Breast epithelium (tissue), 4 donors: ENCODE results near the gene RABEP2. TPM values are rescaled to one million over a fixed set of nuclear protein-coding genes. Genes with fewer than 3 reads are reported as not detected.

Experiments used
- DNase-seq, 2 donors: peaks; one replicate each; pipeline ENCODE4 v3.0.0-alpha.2; 2019; ENCODE audit warnings: low spot score in 2 of 2
- H3K27ac ChIP-seq, 2 donors: fragments of 200-600 bp; sonication (generic) in 1 of 2; one replicate each; pipeline ENCODE4 v1.5.1; 2016 to 2019; ENCODE audit warnings: mild to moderate bottlenecking in 1 of 2
- H3K27me3 ChIP-seq, 2 donors: fragments of 200-600 bp; sonication (generic) in 1 of 2; one replicate each; pipeline versions ENCODE4 v1.5.1 to v1.6.0; 2017 to 2019; ENCODE audit warnings: control low read depth in 1 of 2, mild to moderate bottlenecking in 1 of 2
- H3K36me3 ChIP-seq: fragments of 200-600 bp; one replicate; pipeline ENCODE4 v1.5.1; 2019
- H3K4me1 ChIP-seq, 2 donors: fragments of 200-600 bp; sonication (generic); one replicate each; pipeline ENCODE4 v1.5.1; 2016 to 2019; ENCODE audit warnings: control low read depth in 1 of 2
- H3K4me3 ChIP-seq, 3 donors: fragments of 200-600 bp; sonication (generic); 1 replicate in 2 of 3; 2 replicates in 1 of 3; pipeline ENCODE4 v1.5.1; 2016 to 2019; ENCODE audit warnings: mild to moderate bottlenecking in 3 of 3, moderate library complexity in 2 of 3
- H3K9me3 ChIP-seq, 2 donors: fragments of 200-600 bp; sonication (generic) in 1 of 2; one replicate each; pipeline ENCODE4 v1.5.1; 2016 to 2019; ENCODE audit warnings: control low read depth in 1 of 2
- CTCF ChIP-seq, 3 donors: fragments of 450-650 bp; IDR thresholded peaks; one replicate each; pipeline ENCODE4 v1.5.1; 2016 to 2017; ENCODE audit warnings: antibody characterized with exemption in 3 of 3, mild to moderate bottlenecking in 3 of 3, moderate library complexity in 3 of 3
- POLR2A ChIP-seq: fragments of 450-650 bp; IDR thresholded peaks from one replicate; pipeline ENCODE4 v1.6.1; 2016; ENCODE audit warnings: antibody characterized with exemption, mild to moderate bottlenecking, moderate library complexity
- POLR2AphosphoS5 ChIP-seq, 3 donors: sonication (generic); formaldehyde crosslinking; IDR thresholded peaks; one replicate each; pipeline ENCODE4 v1.6.1; 2017; ENCODE audit warnings: antibody characterized with exemption in 3 of 3
- intact Hi-C: fragments of 100-400 bp; cut with DNase I; formaldehyde crosslinking; loops from one replicate; pipeline ENCODE4 v1.15.1; 2023; ENCODE audit warnings: low total_unique reads
- total RNA-seq, 3 donors: library from RNA; depleted of rRNA; stranded (reverse); fragments of >200 nt; gene quantifications; one replicate each; pipeline ENCODE4 v1.1.0, GENCODE V29; 2016

RABEP2 gene
- total RNA-seq, 3 donors from 2014 or later = 14.2 to 35.1 (median 25.6) TPM

GRCh38 chr16:28937222-28937876 lies 12.3 kb upstream of the RABEP2 start:
- H3K4me3 ChIP-seq = no peak overlapping the region
- intact Hi-C loops = no loop called here
- TF ChIP-seq CTCF (IDR thresholded peaks at IDR 0.05) (no peak), POLR2AphosphoS5 (IDR thresholded peaks at IDR 0.05) (no peak), POLR2A (no peak)
- no peak overlapping the region for H3K27ac ChIP-seq
- no peak for DNase-seq
- no peaks in the 10 kb centered on the region for H3K36me3 ChIP-seq
- H3K27me3 ChIP-seq = no peaks in the 10 kb centered on the region
- no peaks in the 10 kb centered on the region for H3K9me3 ChIP-seq
- no peaks in the 10 kb centered on the region for H3K4me1 ChIP-seq

- intact Hi-C loops = no loop called here
- no peak overlapping the region for H3K27ac ChIP-seq
- peak overlapping the region in 1 of 3 donors; percentile 7 for H3K4me3 ChIP-seq
- no peak for DNase-seq
- TF ChIP-seq POLR2AphosphoS5 (IDR thresholded peaks at IDR 0.05) = no peak
- no peak for TF ChIP-seq CTCF (IDR thresholded peaks at IDR 0.05)
- TF ChIP-seq POLR2A = no peak
- H3K27me3 ChIP-seq = no peaks in the 10 kb centered on the region
- no peaks in the 10 kb centered on the region for H3K4me1 ChIP-seq
- H3K36me3 ChIP-seq = no peaks in the 10 kb centered on the region
- H3K9me3 ChIP-seq = no peaks in the 10 kb centered on the region
Measured at GRCh38 chr16:28936784-28937155, 11.7 kb upstream of the RABEP2 start.

GRCh38 chr16:28935924-28936783 lies 11.1 kb upstream of the RABEP2 start:
- Histone ChIP-seq H3K9me3 (no peaks in the 10 kb centered on the region), H3K27ac (no peak overlapping the region), H3K27me3 (no peaks in the 10 kb centered on the region), H3K4me3 (peak overlapping the region; percentile 7 to 23 (median 22)), H3K4me1 (no peaks in the 10 kb centered on the region), H3K36me3 (no peaks in the 10 kb centered on the region)
- intact Hi-C loops = no loop called here
- peak; percentile 26 to 54 for DNase-seq
- TF ChIP-seq CTCF (IDR thresholded peaks at IDR 0.05) = no peak
- no peak for TF ChIP-seq POLR2A
- no peak for TF ChIP-seq POLR2AphosphoS5 (IDR thresholded peaks at IDR 0.05)

GRCh38 chr16:28935346-28935745 lies 10.3 kb upstream of the RABEP2 start:
- H3K27ac ChIP-seq = no peak overlapping the region
- no peaks in the 10 kb centered on the region for H3K36me3 ChIP-seq
- H3K9me3 ChIP-seq = no peaks in the 10 kb centered on the region
- DNase-seq = no peak
- no peaks in the 10 kb centered on the region for H3K27me3 ChIP-seq
- no peaks in the 10 kb centered on the region for H3K4me1 ChIP-seq
- intact Hi-C loops = no loop called here
- TF ChIP-seq POLR2A = no peak
- no peak for TF ChIP-seq CTCF (IDR thresholded peaks at IDR 0.05)
- no peak for TF ChIP-seq POLR2AphosphoS5 (IDR thresholded peaks at IDR 0.05)
- H3K4me3 ChIP-seq = no peak overlapping the region

- no peak for DNase-seq
- no peak overlapping the region for H3K4me3 ChIP-seq
- no peaks in the 10 kb centered on the region for H3K9me3 ChIP-seq
- H3K27me3 ChIP-seq = no peaks in the 10 kb centered on the region
- H3K4me1 ChIP-seq = no peaks in the 10 kb centered on the region
- intact Hi-C loops = no loop called here
- no peaks in the 10 kb centered on the region for H3K36me3 ChIP-seq
- H3K27ac ChIP-seq = no peak overlapping the region
- no peak for TF ChIP-seq CTCF (IDR thresholded peaks at IDR 0.05)
- no peak for TF ChIP-seq POLR2A
- no peak for TF ChIP-seq POLR2AphosphoS5 (IDR thresholded peaks at IDR 0.05)
Measured at GRCh38 chr16:28933171-28933570, 8.1 kb upstream of the RABEP2 start.
